Upper lobe of left lung (tissue), 6 donors: ENCODE measurements around the gene TTC7B. TPM values are rescaled to one million over a fixed set of nuclear protein-coding genes. Genes with fewer than 3 reads are reported as not detected.

ENCODE experiments used
- ATAC-seq, 2 donors: fragments of 200-7000 bp; cut with Tn5 transposase; one replicate each; pipeline ENCODE4 v1.9.1; 2022; ENCODE audit warnings: mild to moderate bottlenecking in 2 of 2, moderate library complexity in 2 of 2; ENCODE audit not compliant: low FRiP score in 2 of 2
- DNase-seq, 2 donors: peaks; one replicate each; pipeline ENCODE4 v3.0.0-alpha.2; 2019 to 2020
- H3K27ac ChIP-seq, 4 donors: fragments of 200-600 bp; sonication (generic); one replicate each; pipeline ENCODE4 v1.5.1; 2016 to 2019
- H3K27me3 ChIP-seq, 4 donors: fragments of 200-600 bp; sonication (generic); one replicate each; pipeline ENCODE4 v1.5.1; 2017 to 2019
- H3K36me3 ChIP-seq, 4 donors: fragments of 200-600 bp; sonication (generic); one replicate each; pipeline ENCODE4 v1.5.1; 2016 to 2019
- H3K4me1 ChIP-seq, 4 donors: fragments of 200-600 bp; sonication (generic); one replicate each; pipeline ENCODE4 v1.5.1; 2018 to 2019
- H3K4me3 ChIP-seq, 4 donors: fragments of 200-600 bp; sonication (generic); one replicate each; pipeline ENCODE4 v1.5.1; 2017 to 2019; ENCODE audit warnings: mild to moderate bottlenecking in 2 of 4, moderate library complexity in 1 of 4
- H3K9me3 ChIP-seq, 4 donors: fragments of 200-600 bp; sonication (generic); one replicate each; pipeline ENCODE4 v1.5.1; 2018 to 2019
- CTCF ChIP-seq, 6 experiments: fragments of 450-650 bp in 4 of 6; fragments of 200-600 bp in 2 of 6; sonication (generic) in 2 of 6; IDR thresholded peaks; one replicate each; pipeline ENCODE4 v1.5.1; 2016 to 2019; ENCODE audit warnings: antibody characterized with exemption in 6 of 6
- EP300 ChIP-seq, 4 donors: sonication (generic); formaldehyde crosslinking; IDR thresholded peaks; one replicate each; pipeline ENCODE4 v1.5.1; 2017; ENCODE audit warnings: antibody characterized with exemption in 4 of 4, control low read depth in 2 of 4
- POLR2A ChIP-seq, 4 donors: fragments of 450-650 bp; IDR thresholded peaks; one replicate each; pipeline ENCODE4 v1.5.1; 2016 to 2017; ENCODE audit warnings: antibody characterized with exemption in 4 of 4, mild to moderate bottlenecking in 2 of 4
- POLR2AphosphoS5 ChIP-seq, 2 donors: sonication (generic); formaldehyde crosslinking; IDR thresholded peaks; one replicate each; pipeline ENCODE4 v1.5.1; 2017; ENCODE audit warnings: antibody characterized with exemption in 2 of 2
- WGBS, 2 donors: methylation state at CpG; one replicate each; pipeline ENCODE4 v1.1.5; 2017 to 2018; 5-methylcytosine and 5-hydroxymethylcytosine counted together
- total RNA-seq, 6 donors: library from RNA; depleted of rRNA in 4 of 6; stranded (reverse); fragments of >200 nt in 4 of 6; gene quantifications; one replicate each; pipeline versions ENCODE4 v1.1.0 to v1.2.1, GENCODE V29; 2016 to 2021
- donor health status: DM: no; HTN: no; CAD: no; lungs with moderate emphysema.
- donor health status: DM: no; HTN: yes; CAD: no; lungs with severe emphysema.

The TTC7B gene
- total RNA-seq, 6 donors from 2014 or later, result 13.5 to 87.3 (median 37.5) TPM

GRCh38 chr14:90556012-90556477 is 260.2 kb downstream of the TTC7B start:
- no peak for TF ChIP-seq POLR2AphosphoS5 (IDR thresholded peaks at IDR 0.05)
- TF ChIP-seq CTCF (IDR thresholded peaks at IDR 0.05), result no peak
- no peak for TF ChIP-seq POLR2A (IDR thresholded peaks at IDR 0.05)
- TF ChIP-seq EP300 (IDR thresholded peaks at IDR 0.05), result no peak
- WGBS, 2 donors, result 58 to 82% methylated on average over 4 to 10 of the region's 17 CpGs
- H3K27me3 ChIP-seq, result no peaks in the 10 kb centered on the region
- H3K4me3 ChIP-seq, result peak overlapping the region in 3 of 4 donors; percentile 7 to 37 (median 32)
- DNase-seq, result peak; percentile 59 to 86
- H3K27ac ChIP-seq, result no peak overlapping the region
- H3K4me1 ChIP-seq, result peaks cover 0 to 17% (median 12%) of the 10 kb centered on the region in 4 donors
- no peaks in the 10 kb centered on the region for H3K9me3 ChIP-seq
- no peak for ATAC-seq
- H3K36me3 ChIP-seq, result no peaks in the 10 kb centered on the region

GRCh38 chr14:90555126-90556011 is 260.9 kb downstream of the TTC7B start:
- Histone ChIP-seq H3K4me1 (peaks cover 0 to 17% (median 12%) of the 10 kb centered on the region in 4 donors), H3K27ac (no peak overlapping the region), H3K9me3 (no peaks in the 10 kb centered on the region), H3K27me3 (no peaks in the 10 kb centered on the region), H3K4me3 (peak overlapping the region in 2 of 4 donors; percentile 32 to 37), H3K36me3 (no peaks in the 10 kb centered on the region)
- DNase-seq (no peak), ATAC-seq (no peak)
- 85 to 91% methylated on average over 12 to 19 of the region's 21 CpGs for WGBS, 2 donors
- no peak for TF ChIP-seq POLR2A (IDR thresholded peaks at IDR 0.05)
- no peak for TF ChIP-seq POLR2AphosphoS5 (IDR thresholded peaks at IDR 0.05)
- no peak for TF ChIP-seq EP300 (IDR thresholded peaks at IDR 0.05)
- TF ChIP-seq CTCF (IDR thresholded peaks at IDR 0.05), result no peak

- no peaks in the 10 kb centered on the region for H3K36me3 ChIP-seq
- TF ChIP-seq POLR2A (IDR thresholded peaks at IDR 0.05), result no peak
- no peak for TF ChIP-seq EP300 (IDR thresholded peaks at IDR 0.05)
- TF ChIP-seq CTCF (IDR thresholded peaks at IDR 0.05), result no peak
- no peak for TF ChIP-seq POLR2AphosphoS5 (IDR thresholded peaks at IDR 0.05)
- H3K4me3 ChIP-seq, result peak overlapping the region in 1 of 4 donors; percentile 4
- ATAC-seq (no peak), DNase-seq (peak in 1 of 2 donors; percentile 40)
- H3K4me1 ChIP-seq, result peaks cover 0 to 17% (median 12%) of the 10 kb centered on the region in 4 donors
- WGBS, 2 donors, result 59 to 91% methylated on average over 11 to 13 of the region's 13 CpGs
- H3K27me3 ChIP-seq, result no peaks in the 10 kb centered on the region
- no peak overlapping the region for H3K27ac ChIP-seq
- H3K9me3 ChIP-seq, result no peaks in the 10 kb centered on the region
These were observed 261.9 kb downstream of the TTC7B start for GRCh38 chr14:90554341-90554740.

GRCh38 chr14:90553921-90554336 is 262.3 kb downstream of the TTC7B start:
- no peak for ATAC-seq
- WGBS, 2 donors, result 66 to 89% methylated on average over 3 to 9 of the region's 9 CpGs
- peak overlapping the region in 1 of 4 donors; percentile 4 for H3K4me3 ChIP-seq
- DNase-seq, result no peak
- TF ChIP-seq POLR2AphosphoS5 (IDR thresholded peaks at IDR 0.05), result no peak
- no peak for TF ChIP-seq EP300 (IDR thresholded peaks at IDR 0.05)
- TF ChIP-seq CTCF (IDR thresholded peaks at IDR 0.05), result no peak
- no peak for TF ChIP-seq POLR2A (IDR thresholded peaks at IDR 0.05)
- no peak overlapping the region for H3K27ac ChIP-seq
- no peaks in the 10 kb centered on the region for H3K27me3 ChIP-seq
- no peaks in the 10 kb centered on the region for H3K36me3 ChIP-seq
- H3K9me3 ChIP-seq, result no peaks in the 10 kb centered on the region
- peaks cover 0 to 17% (median 12%) of the 10 kb centered on the region in 4 donors for H3K4me1 ChIP-seq
